Thymus (tissue), 11 donors: ENCODE data around the gene DHX32. TPM values are rescaled to one million over a fixed set of nuclear protein-coding genes. Genes with fewer than 3 reads are reported as not detected.
"Not testable (repeated sequence)": the region's sequence is repeated elsewhere in the genome, so short reads cannot be mapped to it uniquely, and the experiment has no call there.

Source experiments
- DNase-seq, 9 donors: peaks; one replicate each; pipeline ENCODE4 v3.0.0-alpha.2; 2013; ENCODE audit warnings: low spot score in 9 of 9, low read depth in 6 of 9, missing footprints in 1 of 9
- H3K27ac ChIP-seq, 2 donors: one replicate each; pipeline ENCODE4 v1.5.1; 2013; ENCODE audit warnings: control low read depth in 1 of 2, low read depth in 1 of 2, low read length in 1 of 2, mild to moderate bottlenecking in 1 of 2, moderate library complexity in 1 of 2
- H3K27me3 ChIP-seq, 2 donors: one replicate each; pipeline ENCODE4 v1.5.1; 2013; ENCODE audit warnings: low read length in 1 of 2; ENCODE audit not compliant: control insufficient read depth in 2 of 2, insufficient read depth in 1 of 2
- H3K36me3 ChIP-seq, 2 donors: one replicate each; pipeline ENCODE4 v1.5.1; 2013; ENCODE audit warnings: low read length in 1 of 2, mild to moderate bottlenecking in 1 of 2, moderate library complexity in 1 of 2; ENCODE audit not compliant: control insufficient read depth in 2 of 2, insufficient read depth in 2 of 2
- H3K4me1 ChIP-seq, 2 donors: one replicate each; pipeline ENCODE4 v1.5.1; 2013; ENCODE audit warnings: low read length in 2 of 2; ENCODE audit not compliant: control insufficient read depth in 2 of 2, insufficient read depth in 2 of 2
- H3K4me3 ChIP-seq, 2 donors: one replicate each; pipeline ENCODE4 v1.5.1; 2013; ENCODE audit warnings: low read length in 2 of 2, control low read depth in 1 of 2, mild to moderate bottlenecking in 1 of 2
- H3K9me3 ChIP-seq, 2 donors: one replicate each; pipeline ENCODE4 v1.5.1; 2013; ENCODE audit warnings: low read length in 1 of 2, mild to moderate bottlenecking in 1 of 2; ENCODE audit not compliant: control insufficient read depth in 2 of 2, insufficient read depth in 1 of 2
- WGBS: extraction: QIAGEN DNeasy Blood & Tissue Kit; methylation state at CpG from one replicate; pipeline ENCODE4 v1.1.7; 2013; 5-methylcytosine and 5-hydroxymethylcytosine counted together
- polyA plus RNA-seq: library from polyadenylated mRNA; stranded (reverse); fragments of 200-250 nt; gene quantifications from one replicate; pipeline ENCODE4 v1.2.3, GENCODE V29; 2013
- total RNA-seq: library from RNA; stranded (reverse); fragments of 120-200 nt; gene quantifications from one replicate; pipeline ENCODE4 v1.2.4, GENCODE V29; 2013
- donor health status: healthy.

Gene DHX32
- total and polyA plus RNA-seq, 2 donors, result 13.6 to 18.3 TPM

GRCh38 chr10:125916977-125917376, 35.9 kb upstream of the DHX32 start:
- H3K4me1 ChIP-seq, result no peaks in the 10 kb centered on the region
- no peaks in the 10 kb centered on the region for H3K27me3 ChIP-seq
- no peaks in the 10 kb centered on the region for H3K36me3 ChIP-seq
- DNase-seq, result no peak
- 76% methylated on average over 3 of the region's 3 CpGs for WGBS
- H3K4me3 ChIP-seq, result no peak overlapping the region
- no peaks in the 10 kb centered on the region for H3K9me3 ChIP-seq
- H3K27ac ChIP-seq, result no peak overlapping the region

- H3K9me3 ChIP-seq, H3K27ac ChIP-seq, H3K4me1 ChIP-seq, H3K36me3 ChIP-seq, H3K4me3 ChIP-seq, H3K27me3 ChIP-seq, DNase-seq: not testable (repeated sequence)
- 86% methylated on average over 6 of the region's 6 CpGs for WGBS
Measured at GRCh38 chr10:125913277-125913676, 32.2 kb upstream of the DHX32 start.

GRCh38 chr10:125911990-125912389, 30.9 kb upstream of the DHX32 start:
- Histone ChIP-seq H3K4me3 (no peak overlapping the region), H3K9me3 (no peaks in the 10 kb centered on the region), H3K36me3 (no peaks in the 10 kb centered on the region), H3K27me3 (no peaks in the 10 kb centered on the region), H3K27ac (no peak overlapping the region), H3K4me1 (no peaks in the 10 kb centered on the region)
- WGBS, result 88% methylated on average over 4 of the region's 4 CpGs
- DNase-seq, result no peak

- WGBS, result 94% methylated on average over 10 of the region's 10 CpGs
- Histone ChIP-seq H3K9me3 (no peaks in the 10 kb centered on the region), H3K4me1 (no peaks in the 10 kb centered on the region), H3K27me3 (no peaks in the 10 kb centered on the region), H3K4me3 (no peak overlapping the region), H3K27ac (no peak overlapping the region), H3K36me3 (no peaks in the 10 kb centered on the region)
- DNase-seq, result no peak
Measured at GRCh38 chr10:125911145-125911544, 30.1 kb upstream of the DHX32 start.

DNA sequence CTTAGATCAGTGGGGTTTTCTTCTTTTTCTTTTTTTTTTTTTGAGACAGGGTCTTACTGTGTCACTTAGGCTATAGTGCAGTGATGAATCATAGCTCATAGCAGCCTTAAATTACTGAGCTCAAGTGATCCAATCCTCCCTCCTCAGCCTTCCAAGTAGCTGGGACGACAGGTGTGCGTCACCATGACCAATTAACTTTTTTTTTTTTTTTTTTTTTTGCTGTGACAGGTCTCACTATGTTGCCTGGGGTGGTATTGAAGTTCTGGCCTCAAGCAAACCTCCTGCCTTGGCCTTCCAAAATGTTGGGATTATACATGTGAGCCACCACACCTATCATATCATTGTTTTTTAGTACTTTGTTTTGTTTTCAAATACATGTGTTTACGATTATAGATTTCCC, 28.4 kb upstream of the DHX32 start:
- not testable (repeated sequence) for H3K4me1 ChIP-seq, H3K36me3 ChIP-seq, DNase-seq, H3K9me3 ChIP-seq, H3K27me3 ChIP-seq, H3K27ac ChIP-seq, H3K4me3 ChIP-seq
- WGBS, result 49% methylated on average over 3 of the region's 3 CpGs

DNA sequence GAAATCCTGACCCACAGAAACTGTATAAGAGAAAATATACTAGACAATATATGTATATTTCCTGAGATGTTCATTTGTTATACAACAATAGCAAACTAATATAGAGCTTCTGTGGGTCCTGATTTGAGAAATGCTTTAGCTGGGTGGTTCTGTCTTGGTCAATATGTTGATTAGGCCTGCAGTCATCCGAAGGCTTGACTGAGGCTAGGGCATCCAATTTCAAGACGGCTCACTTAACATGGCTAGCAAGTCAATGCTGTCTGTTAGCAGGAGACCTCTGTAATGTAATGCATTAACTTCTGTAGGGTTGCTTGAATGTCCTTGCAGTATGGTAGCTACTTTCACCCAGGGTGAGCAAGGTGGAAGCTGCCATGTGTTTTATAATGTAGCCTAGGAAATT, 27.7 kb upstream of the DHX32 start:
- 58% methylated on average over 2 of the region's 2 CpGs for WGBS

DNA sequence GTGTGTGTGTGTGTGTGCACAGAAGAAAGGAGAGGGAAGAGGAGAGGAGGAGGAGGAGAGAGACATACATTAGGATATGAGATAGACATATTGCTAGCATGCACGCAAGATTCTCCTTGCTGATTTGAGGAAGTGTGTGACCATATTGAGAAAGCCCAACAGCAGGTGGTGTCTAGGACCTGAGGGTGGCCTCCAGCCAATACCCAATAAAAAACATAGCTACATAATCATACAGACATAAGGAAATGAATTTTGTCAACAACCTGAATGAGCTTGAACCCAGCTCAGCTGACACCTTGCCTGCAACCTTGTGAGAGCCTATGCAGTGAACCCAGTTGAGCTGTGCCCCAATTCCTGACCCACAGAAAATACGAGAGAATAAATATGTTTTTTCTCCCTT, 26.5 kb upstream of the DHX32 start:
- DNase-seq, H3K27ac ChIP-seq, H3K27me3 ChIP-seq, H3K9me3 ChIP-seq, H3K36me3 ChIP-seq, H3K4me1 ChIP-seq, H3K4me3 ChIP-seq: not testable (repeated sequence)
- WGBS, result 68% methylated on average over 2 of the region's 2 CpGs

More for the DNA sequence above, 27.7 kb upstream of the DHX32 start:
- H3K36me3 ChIP-seq, H3K4me3 ChIP-seq, DNase-seq, H3K9me3 ChIP-seq, H3K4me1 ChIP-seq, H3K27me3 ChIP-seq, H3K27ac ChIP-seq: not testable (repeated sequence)

DNA sequence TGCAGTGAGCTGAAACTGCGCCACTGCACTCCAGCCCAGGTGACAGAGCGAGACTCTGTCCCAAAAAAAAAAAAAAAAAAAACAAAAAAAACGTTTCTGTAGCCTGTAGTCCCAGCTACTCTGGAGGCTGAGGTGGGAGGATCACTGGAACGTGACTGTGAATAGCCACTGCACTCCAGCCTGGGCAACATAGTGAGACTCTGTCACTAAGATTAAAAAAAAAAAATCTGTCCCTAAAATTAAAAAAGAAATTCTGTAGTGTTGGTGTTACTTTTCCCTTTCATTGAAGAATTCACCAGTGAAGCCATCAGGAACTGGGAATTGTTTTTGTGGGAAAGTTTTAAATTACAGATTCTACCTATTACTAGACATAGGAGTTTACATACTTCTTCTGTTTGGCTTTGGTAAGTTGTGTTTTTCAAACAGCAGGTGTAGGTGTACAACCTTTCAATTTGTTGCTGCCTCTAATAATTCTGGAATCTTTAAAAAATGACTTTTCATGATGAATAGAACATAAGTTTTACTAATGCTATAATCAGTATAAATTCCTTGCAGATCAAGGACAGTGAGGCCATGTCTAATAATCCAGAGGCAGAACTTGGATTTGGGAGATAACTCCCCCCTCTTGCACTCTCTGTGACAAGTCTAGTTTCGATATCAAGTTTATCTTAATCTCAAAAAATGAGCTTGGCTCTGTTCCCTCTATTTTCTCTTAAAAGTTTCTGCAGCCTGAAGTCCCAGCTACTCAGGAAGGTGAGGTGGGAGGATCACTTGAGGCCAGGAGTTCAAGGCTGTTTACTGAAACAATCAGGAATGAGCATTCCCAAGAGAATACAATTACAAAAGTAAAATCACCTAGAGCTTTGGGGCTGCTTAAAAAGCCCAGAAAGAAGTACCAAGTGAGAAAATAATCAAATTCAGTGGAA, 24.2 kb upstream of the DHX32 start:
- not testable (repeated sequence) for H3K27ac ChIP-seq, H3K4me1 ChIP-seq, H3K36me3 ChIP-seq, H3K9me3 ChIP-seq, DNase-seq, H3K4me3 ChIP-seq, H3K27me3 ChIP-seq
- WGBS, result 84% methylated on average over 5 of the region's 5 CpGs

DNA sequence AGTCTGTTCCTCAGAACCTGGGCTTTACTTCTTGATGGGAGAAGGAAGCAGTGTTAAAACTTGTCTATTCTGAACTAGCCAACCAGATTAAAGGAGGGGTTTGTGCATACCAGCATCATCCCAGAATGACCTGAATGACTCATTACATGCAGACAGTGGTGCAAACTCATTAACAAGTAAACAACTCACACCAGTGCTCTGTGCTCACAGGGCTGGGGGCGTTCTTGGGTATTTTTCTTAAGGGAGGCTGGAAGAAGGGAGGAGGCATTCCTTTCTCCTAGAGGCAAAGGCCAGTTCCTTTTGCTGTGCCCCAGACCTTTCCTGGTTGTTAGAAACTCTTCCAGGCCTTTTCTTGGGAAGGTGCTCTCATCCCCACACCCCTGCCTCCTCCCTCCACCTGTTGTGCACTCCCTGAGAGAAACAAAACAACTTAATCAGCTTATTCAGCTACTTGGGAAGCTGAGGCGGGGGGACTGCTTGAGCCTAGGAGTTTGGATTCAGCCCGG, 22.1 kb upstream of the DHX32 start:
- 80% methylated on average over 3 of the region's 3 CpGs for WGBS

More for the DNA sequence above, 22.1 kb upstream of the DHX32 start:
- not testable (repeated sequence) for H3K27ac ChIP-seq, H3K27me3 ChIP-seq, H3K4me3 ChIP-seq, DNase-seq, H3K4me1 ChIP-seq, H3K36me3 ChIP-seq, H3K9me3 ChIP-seq
